ENCODE results near the gene SCARB2.

DNA sequence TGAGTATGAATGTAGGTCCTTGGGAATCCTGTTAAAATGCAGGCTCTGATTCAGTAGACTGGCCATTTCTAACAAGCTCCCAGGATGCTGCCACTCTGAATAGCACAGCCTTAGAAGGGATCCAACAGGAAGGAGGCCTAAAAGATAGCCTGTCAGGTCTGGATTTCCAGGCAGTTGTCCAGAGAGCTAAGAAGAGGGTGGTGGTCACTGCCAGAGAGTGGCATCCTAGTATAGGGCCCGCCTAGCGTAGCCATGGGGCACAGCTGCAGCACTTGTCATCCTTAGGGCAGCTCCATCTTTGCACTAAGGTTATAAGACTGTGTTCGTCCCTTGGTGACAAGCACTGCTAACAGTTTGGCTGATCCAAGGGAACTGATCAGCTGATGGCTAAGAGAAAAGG is 44.9 kb downstream of the SCARB2 start:
- TF ChIP-seq POLR2AphosphoS5 (IDR thresholded peaks at IDR 0.05) = no peak
- TF ChIP-seq, protein P1, sequence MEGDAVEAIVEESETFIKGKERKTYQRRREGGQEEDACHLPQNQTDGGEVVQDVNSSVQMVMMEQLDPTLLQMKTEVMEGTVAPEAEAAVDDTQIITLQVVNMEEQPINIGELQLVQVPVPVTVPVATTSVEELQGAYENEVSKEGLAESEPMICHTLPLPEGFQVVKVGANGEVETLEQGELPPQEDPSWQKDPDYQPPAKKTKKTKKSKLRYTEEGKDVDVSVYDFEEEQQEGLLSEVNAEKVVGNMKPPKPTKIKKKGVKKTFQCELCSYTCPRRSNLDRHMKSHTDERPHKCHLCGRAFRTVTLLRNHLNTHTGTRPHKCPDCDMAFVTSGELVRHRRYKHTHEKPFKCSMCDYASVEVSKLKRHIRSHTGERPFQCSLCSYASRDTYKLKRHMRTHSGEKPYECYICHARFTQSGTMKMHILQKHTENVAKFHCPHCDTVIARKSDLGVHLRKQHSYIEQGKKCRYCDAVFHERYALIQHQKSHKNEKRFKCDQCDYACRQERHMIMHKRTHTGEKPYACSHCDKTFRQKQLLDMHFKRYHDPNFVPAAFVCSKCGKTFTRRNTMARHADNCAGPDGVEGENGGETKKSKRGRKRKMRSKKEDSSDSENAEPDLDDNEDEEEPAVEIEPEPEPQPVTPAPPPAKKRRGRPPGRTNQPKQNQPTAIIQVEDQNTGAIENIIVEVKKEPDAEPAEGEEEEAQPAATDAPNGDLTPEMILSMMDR (IDR thresholded peaks at IDR 0.05 in 8 of 11, conservative IDR thresholded peaks at IDR 0.05 in 3 of 11) = no peak
- no peak for TF ChIP-seq POLR2A (IDR thresholded peaks at IDR 0.05)

Data from spleen (tissue), 7 donors.